ENCODE measurements around the gene FAM3B.
"Not testable (repeated sequence)": the region's sequence is repeated elsewhere in the genome, so short reads cannot be mapped to it uniquely, and the experiment has no call there.

The FAM3B gene, protein sequence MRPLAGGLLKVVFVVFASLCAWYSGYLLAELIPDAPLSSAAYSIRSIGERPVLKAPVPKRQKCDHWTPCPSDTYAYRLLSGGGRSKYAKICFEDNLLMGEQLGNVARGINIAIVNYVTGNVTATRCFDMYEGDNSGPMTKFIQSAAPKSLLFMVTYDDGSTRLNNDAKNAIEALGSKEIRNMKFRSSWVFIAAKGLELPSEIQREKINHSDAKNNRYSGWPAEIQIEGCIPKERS

DNA sequence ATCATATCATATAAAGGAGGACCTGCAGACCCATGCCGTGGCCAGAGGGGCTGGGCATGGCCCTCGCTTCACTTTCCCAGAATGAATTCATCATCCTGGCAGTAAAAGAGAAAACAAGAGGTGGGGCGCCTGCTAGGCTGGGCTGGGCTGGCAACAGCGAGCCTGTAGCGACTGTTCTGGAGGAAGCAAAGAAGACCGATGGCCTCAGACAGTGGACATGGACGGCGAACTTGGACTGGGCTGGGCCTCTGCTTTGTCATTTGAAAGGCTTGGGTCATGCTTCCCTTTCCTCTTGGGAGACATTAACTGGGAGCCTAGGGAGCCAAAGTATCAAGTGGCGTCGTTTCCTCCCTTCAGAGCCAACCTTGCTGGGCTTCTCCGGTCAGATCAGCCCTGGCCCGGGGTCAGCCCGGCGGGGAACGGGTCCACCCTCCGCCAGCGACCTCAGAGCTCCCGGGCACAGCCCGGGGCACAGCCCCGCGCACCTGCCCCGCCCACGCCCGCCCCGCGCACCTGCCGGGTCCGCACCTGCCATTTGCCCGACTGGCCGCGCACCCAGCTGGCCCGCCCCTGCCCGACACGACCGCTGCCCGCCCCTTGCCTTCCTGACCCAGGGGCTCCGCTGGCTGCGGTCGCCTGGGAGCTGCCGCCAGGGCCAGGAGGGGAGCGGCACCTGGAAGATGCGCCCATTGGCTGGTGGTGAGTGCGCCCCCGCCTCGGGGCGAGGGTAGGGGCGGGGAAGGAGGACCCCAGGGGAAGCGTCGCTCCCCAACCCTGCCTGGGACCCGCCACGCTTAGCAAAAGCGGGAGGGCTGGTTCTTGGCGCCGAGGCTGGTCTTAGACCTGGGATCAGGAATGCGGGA, at the start of gene FAM3B:
TSS of gene FAM3B (plus strand) at position 602 of the 863 bp plus-strand sequence. CDS start at position 681, 79 bp downstream.
- no peak for DNase-seq (ENCODE audit: low read depth in 2 of 2)

DNA sequence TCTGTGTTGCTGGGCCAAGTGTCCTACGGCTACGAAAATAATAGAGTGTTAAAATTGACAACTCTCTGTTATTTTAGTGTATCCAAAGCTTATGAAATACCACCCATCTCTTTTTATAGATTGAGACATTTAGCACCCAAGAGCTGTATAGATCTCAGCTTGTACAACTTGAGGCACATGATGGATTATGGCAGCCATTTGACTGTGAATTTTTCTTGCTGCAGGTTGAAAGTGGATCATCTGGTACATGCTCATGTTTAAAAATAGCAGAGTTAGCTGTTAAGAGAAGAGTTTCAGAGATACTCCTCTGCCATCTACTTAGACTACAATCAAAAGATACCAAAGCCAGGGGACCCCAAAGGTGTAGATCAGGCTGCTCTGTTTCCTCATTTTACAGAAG, 49.3 kb upstream of the FAM3B start:
- no peak for DNase-seq (ENCODE audit: low read depth in 2 of 2)

DNA sequence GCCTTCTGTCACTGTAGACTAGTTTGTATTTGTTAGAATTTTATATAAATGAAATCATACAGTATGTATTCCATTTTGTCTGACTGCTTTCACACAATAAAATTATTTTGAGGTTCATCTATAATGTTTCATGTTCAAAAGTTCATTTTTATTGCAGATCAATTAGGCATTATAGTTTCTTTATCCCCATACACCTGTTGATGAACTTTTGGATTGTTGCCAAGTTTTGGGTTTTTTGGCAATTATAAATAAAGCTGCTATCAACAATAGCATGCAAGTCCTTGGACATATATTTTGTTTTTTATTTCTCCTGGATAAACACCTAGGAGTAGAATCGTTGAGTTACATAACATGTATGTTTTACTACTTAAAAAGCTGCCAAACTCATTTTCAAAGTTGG, 47.1 kb upstream of the FAM3B start:
- DNase-seq (ENCODE audit: low read depth in 2 of 2), result no peak

DNA sequence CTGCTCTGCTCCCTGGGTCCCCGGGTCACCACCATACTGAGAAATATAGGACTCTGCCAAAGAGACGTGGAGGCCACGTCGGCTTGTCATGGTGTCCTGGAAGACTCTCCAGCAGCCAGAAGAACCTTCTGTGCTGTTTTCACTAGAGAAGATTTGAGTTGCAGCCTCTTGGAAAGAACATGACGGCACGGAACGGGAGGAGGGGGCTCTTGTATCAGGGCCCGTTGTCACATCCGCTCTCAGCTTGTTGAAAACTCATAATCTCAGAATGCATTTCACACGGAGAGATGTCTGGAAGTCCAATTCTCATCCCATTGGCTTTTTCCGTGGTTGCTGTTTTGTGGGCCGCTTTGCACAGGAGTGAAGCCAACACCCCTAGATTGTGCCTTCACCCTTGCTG, 39.4 kb upstream of the FAM3B start:
- no peak for DNase-seq (ENCODE audit: low read depth in 2 of 2)

DNA sequence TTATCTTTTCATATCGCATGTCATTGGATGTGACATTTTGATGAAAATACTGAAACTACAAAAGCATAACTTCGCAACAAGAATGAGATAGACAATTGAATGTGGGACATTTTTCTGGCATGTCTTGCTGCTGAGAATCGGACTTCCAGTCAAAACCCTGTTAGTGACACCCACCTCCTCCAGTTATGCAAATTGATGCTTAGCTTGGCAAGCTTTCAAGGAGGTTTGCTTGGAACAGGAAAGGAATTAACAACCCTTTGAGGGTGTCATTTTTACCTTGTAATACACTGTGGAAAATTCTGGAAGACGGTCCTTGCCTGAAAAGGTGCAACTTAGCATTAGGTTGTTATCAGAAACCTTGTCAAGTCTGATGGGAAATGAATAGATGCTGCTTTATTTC, 38.8 kb upstream of the FAM3B start:
- DNase-seq (ENCODE audit: low read depth in 2 of 2), result no peak

DNA sequence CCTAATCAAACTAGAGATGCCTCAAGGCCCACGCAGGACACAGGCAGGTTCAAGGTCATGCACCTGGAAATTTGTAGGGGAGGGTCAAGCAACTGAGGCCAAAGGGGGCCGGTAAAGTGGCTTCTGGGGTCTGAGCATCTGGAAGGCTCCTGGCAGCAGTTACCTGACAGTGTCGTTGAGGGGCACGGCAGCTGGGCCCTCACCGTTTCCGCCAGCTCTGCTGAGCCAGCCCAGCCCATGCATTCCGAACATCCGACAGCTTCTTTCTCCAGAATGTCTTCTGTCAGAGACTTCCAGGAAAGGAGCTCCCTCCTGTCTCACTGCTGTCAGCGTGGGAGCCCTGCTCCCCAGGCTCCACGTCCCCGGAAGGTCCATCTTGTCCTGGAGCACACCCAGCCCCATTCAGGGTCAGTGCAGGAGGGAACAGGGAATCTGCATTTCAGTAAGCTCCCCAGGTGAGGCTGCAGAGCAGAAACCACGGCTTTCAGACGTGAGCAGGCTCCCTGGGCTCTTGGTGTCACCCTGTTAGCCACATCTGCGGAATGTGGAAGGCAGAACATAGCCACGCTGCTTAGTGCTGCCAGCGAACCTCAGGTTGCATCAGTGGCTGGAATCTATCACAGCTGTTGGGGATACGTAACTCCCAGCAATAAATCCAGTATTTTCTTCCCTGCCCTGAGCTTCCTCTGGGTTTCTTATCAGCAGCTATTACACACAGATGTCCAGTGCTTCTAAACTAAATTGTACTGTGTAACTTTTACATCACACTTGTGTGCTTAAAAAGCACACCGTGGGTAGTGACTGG, 36.3 kb upstream of the FAM3B start:
- DNase-seq (ENCODE audit: low read depth in 2 of 2), result no peak

DNA sequence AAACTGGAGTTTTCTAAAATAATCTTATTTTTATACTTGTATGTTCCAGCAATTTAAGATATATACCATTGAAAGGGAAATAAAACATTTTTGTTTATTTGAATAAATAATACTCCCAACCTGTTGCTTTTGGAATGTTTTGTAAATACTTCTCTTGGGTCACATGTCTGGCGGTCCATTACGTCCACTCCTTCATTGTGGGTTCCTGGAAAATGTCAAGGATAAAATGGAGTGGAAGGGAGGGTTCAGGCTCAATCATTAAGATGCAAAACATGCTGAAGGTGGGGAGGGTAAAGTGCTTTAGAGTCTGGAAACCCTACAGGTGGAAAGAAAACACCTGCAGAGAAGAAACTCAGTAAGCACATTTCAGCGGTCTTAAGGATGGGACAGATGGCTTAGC, 34.2 kb upstream of the FAM3B start:
- no peak for DNase-seq (ENCODE audit: low read depth in 2 of 2)

DNA sequence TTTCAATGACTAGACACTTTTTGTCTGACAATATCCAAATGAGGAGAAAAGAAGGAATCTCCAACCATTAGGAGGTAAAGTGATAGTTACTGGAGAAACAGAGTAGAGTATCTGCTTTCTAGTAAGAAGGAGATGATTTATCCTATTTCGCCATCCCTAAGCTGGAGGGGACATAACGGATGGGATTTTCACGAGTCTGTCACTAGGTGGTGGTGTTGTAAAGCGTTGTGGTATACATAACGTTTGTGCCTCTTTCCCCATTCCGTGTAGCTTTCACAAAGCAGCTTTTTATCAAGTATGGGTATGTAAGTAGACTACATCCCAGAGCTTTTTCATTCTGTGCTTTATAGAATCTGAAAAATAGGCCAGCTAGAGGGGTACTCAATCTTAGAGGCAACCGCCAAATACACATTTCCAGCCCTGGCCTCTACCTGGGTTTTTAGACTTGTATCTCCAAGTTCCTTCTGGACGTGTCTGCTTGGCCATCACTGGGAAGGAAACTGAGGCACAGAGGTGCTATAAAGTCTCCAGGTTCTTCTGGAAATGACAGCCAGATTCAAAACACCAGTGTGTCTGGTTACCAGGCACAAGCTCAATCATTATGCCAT, 33.3 kb upstream of the FAM3B start:
- DNase-seq (ENCODE audit: low read depth in 2 of 2), result peak in 1 of 2 donors; percentile 13

DNA sequence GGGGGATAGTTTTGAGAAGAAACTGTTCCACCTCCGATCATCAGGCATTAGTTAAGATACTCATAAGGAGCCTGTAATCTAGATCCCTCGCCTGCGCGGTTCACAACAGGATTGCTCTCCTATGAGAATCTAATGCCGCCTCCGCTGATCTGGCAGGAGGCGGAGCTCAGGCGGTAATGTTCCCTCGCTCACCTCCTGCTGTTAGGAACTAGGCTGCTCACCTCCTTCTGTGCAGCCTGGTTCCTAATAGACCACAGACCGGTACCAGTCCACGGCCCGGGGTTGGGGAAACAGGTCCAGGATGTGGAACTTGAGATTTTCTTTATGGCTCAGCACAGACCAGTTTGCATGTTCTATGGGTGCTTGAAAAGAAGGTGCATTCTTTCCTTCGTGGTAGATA, 27.2 kb upstream of the FAM3B start:
- no peak for DNase-seq (ENCODE audit: low read depth in 2 of 2)

DNA sequence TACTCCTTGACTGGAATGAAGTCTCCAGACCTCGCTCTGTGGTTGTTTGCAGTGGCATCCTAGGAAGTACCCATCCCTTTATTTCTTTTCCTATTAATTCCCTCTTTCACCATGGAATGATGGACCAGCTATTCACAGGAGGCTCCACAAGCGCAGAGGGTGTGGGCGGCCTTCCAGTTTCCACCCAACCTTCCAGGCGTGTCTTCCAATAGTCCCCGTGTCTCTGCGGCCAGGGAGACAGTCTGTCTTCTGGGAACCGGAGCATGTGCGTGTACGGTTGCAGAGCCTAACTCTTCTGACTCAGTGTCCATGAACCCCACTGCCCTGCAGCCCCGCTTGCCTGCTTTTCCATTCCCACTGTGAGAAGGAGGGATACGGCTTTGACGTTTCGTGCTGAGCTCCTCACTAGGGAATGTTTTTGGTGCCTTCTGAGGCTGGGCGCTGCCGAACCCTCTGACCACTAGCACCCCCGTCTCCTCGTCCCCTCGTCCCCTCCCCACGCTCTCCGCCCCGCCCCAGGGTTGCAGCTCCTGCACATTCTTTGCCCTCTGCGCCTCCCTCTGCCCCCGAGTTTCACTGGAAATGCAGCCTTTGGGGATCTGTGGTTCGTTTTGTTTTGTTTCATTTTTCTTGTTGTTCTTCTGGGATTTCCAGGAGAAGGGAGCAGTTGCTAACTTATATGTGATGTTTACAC, 26.3 kb upstream of the FAM3B start:
- DNase-seq (ENCODE audit: low read depth in 2 of 2), result no peak

DNA sequence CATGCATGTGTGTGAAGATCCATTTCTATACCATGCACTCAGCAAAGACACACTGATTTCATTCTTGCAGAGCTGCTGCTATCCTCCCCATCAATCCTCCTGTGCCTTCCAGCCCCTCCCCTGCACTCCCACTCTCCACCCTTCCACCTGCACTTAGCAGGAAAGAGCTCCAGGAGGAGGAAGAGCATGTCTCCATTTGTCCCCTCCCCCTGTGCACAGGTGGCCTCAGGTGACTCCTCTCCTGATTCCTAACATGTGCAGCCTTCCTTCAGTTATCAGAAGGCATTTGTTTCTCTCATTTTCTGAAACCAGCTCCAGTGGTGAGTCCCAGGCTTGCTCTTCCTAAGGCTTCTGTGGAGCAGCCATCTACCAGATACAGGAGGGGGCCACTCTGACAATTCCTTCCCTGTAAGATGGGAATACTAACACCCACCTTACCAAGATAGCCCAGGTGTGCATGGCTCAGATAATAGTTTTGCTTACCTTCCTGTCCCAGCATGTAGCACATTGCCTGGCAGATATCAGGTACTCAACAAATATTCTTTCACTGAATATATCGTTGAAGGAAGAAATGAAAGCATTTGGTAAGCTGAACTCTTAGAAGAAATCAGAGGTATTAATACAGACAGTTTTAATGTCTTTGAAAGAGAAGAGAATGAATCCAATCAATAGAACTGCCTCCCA, 21.9 kb upstream of the FAM3B start:
- no peak for DNase-seq (ENCODE audit: low read depth in 2 of 2)

DNA sequence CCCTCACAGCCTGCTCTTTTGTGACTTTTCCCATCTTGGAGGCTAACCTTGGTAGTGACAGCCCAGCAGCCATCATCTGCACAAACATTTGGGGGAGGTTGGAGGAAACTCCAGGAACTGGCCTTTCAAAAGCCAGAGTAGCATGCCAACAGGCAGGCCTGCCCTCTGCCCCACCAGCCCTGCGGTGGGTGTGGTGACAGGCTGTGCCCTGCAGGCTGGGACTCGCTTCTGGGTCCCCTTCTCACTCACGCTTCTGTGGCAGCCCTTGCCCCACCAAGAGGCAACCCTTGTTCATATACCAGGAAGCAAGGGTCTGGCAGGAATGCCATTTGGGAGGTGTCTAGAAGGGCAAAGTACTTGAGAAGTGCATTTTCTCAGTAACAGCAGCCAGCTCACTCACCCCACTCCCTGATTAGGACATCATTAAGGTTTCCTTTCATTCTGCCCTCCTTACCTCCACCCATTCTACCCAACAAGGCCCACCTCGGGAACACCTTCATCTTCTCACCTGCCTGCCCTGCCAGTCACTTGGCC, 20.8 kb upstream of the FAM3B start:
- no peak for DNase-seq (ENCODE audit: low read depth in 2 of 2)

DNA sequence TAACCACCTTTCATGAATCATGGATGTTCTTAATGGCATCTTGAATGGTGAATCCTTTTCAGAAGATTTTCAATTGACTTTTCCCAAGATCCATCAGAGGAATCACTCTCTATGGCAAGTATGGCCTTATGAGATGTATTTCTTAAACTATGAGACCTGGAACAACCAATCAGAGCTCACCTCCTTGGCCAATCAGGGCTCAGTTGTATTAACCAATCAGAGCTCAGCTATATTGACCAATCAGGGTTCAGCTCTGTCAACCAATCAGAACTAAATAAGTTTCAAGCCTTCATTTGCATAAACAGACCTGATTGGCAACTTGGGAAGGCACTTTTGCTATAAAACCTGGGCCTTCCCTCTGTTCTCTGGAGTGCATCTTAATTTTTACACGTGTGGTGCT, 13.6 kb upstream of the FAM3B start:
- DNase-seq (ENCODE audit: low read depth in 2 of 2), result no peak

DNA sequence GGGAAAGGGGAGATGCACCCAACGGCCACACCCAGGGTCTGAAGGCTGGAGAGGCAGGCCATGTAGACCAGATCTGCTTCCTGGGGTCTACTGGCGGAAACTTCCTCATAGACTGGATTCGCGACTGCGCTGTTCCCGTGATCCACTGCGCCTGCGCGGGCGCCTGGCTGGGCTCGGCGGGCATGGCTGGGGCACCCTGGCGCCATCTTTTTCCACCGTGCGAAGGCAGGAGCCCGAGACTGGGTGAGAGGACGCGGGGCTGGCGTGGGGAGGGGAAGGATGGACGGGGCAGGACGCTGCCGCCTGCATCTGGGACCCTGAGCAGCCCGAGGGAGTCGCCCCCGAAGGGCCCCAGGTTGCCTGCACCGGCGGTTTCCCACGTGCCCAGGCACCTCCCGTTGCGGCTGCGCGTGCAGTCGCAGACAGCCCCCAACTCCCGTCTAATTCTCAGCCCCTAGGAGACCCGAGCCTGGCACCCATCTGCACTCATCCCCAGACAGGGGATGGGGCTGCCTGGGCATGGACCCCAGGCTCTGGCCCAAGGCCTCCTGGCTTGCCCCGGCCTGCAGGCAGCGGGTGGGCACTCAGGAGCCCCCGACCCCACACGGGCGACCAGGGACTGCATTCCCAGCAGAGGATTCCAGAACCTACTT, 12.4 kb upstream of the FAM3B start:
- no peak for DNase-seq (ENCODE audit: low read depth in 2 of 2)

DNA sequence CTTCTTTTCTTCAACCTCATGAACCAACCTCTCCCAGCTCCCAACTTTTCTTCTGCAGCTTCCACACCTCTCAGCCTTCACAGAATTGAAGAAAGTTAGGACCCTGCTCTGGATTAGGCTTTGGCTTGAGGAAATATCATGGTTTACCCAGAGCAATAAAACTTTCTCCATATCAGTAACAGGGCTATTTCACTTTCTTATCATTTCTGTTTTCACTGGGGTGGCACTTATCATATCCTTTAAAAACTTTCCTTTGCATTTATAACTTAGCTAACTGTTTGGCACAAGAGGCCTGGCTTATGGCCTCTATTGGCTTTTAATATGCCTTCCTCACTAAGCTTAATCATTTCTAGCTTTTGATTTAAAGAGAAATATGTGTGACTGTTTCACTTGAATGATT, 9.4 kb upstream of the FAM3B start:
- no peak for DNase-seq (ENCODE audit: low read depth in 2 of 2)

DNA sequence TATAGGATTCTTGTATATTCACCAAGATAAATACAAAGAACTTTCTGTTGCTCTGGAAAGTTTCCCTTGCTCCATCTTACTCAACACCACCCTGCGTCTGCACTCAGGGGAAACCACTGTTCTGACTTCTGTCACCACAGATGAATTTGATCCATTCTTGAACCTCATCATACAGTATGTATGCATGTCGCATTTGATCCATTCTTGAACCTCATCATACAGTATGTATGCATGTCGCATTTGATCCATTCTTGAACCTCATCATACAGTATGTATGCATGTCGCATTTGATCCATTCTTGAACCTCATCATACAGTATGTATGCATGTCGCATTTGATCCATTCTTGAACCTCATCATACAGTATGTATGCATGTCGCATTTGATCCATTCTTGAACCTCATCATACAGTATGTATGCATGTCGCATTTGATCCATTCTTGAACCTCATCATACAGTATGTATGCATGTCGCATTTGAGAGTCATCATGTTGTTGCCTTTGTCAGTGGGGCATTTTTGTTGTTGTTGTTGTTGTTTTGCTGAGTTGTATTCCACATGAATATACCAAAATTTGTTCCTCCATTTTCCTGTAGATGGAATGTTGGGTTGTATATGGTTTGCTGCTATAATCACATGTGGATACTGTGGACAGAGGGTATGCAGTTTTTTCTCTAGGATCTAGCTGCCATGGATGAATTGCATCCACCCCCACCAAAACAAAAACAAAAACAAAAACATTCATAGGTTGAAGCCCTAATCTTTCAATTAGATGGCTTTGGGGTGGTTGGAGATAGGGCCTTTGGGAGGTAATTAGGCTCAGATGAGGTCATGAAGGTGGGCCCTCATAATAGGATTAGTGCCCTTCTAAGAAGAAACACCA, 3.1 kb upstream of the FAM3B start:
- DNase-seq (ENCODE audit: low read depth in 2 of 2), result not testable (repeated sequence)

DNA sequence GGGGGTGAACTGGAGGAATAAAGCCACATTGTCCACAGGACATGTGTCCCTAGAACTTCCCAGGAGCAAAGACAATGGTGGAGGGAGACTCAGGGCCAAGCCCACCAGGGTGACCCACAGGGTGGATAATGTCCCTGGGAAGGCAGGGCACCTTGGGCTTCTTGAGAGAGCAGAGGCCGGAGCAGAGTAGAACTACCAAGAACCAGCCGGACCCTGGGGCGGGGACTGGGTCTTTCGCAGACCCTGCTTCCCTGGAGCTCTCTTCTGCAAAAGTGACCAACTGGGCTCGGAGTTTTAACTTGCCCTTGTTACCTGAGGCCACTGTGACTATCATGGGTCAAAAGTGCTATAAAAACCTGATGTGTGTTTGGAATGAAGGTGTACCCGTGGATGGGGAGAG, 875 bp upstream of the FAM3B start:
- no peak for DNase-seq (ENCODE audit: low read depth in 2 of 2)

DNA sequence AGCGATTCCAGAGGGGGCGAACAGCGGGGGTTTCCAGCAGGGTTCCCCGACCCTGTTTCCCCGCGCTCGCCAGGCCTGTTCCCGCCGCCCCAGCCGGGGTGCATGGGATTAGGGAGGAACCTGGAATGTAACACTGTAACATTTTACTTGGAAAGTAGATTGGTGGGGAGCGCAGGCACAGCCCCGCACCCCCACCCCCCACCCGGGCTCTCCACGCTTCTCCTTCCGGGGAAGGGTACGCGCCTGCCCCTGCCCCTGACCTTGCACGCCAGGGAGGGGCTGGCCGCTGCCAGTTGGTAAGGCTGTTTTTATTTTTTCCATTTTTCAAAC, 427 bp downstream of the FAM3B start:
- no peak for DNase-seq (ENCODE audit: low read depth in 2 of 2)

DNA sequence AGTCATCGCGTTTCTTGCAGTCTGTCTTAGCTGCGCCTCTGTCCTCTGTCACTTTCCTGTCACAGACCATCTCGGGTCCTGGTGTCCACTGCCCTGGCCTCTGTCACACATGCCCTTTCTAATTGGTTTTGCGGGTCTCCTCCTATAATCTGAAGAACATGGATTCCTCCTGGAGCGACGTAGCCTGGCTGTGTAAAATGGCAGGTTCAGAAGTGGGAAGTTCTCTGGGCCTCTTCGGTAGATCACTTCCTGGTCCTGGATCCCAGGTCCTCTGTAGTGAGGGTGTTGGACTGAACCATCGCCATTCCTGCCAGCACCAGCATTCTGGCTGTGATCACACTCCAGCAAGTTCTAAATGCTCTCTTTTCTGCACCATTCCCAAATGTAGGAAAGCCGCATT, 857 bp downstream of the FAM3B start:
- no peak for DNase-seq (ENCODE audit: low read depth in 2 of 2)
